ENCODE results near the gene ETS1.

DNA sequence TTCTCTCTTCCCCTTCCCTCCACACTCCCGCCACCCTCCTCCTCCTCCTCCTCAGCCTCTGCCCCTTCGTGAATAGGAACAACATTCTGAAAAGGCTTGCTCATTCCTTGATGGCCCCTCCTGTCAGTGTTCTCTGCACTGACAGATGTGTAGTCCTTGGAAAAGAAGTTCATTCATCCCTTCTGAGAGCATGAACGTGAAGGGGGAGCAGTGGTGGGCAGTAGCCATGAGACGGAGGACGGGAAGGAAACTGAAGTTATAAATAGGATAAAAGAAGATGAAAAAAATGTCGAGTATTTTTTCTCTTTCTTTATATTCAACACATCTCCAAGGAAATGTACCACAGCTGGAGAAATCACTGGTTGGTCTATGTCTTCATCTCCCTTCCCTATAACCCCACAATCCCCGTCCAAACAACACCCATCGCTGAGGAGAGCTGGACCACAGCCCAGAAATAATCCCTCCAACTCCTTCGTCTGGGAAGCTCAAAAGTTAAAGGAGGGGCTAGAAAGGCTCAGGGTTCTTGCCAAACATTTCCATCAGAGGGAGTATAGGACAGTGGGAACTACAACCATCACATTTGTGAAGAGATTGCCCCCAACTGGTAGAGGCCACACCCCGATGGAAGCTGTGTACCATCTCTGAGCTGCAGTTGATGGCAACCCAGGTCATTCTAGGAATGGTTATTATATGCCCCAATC lies 33.5 kb downstream of the ETS1 start:
- no peak for TF ChIP-seq EP300 (IDR thresholded peaks at IDR 0.05; ENCODE audit: borderline replicate concordance)
- 0 out of 2 replicates have a peak, but pooled peaks have one; percentile 12 for TF ChIP-seq RAD21 (IDR thresholded peaks at IDR 0.05; ENCODE audit: low read depth)
- no peak for TF ChIP-seq CEBPB (IDR thresholded peaks at IDR 0.05)
- TF ChIP-seq FOXM1 (IDR thresholded peaks at IDR 0.05; ENCODE audit: borderline replicate concordance, low read depth), result no peak
- TF ChIP-seq CREB1 (IDR thresholded peaks at IDR 0.05; ENCODE audit: low read depth), result no peak
- TF ChIP-seq, protein P1, sequence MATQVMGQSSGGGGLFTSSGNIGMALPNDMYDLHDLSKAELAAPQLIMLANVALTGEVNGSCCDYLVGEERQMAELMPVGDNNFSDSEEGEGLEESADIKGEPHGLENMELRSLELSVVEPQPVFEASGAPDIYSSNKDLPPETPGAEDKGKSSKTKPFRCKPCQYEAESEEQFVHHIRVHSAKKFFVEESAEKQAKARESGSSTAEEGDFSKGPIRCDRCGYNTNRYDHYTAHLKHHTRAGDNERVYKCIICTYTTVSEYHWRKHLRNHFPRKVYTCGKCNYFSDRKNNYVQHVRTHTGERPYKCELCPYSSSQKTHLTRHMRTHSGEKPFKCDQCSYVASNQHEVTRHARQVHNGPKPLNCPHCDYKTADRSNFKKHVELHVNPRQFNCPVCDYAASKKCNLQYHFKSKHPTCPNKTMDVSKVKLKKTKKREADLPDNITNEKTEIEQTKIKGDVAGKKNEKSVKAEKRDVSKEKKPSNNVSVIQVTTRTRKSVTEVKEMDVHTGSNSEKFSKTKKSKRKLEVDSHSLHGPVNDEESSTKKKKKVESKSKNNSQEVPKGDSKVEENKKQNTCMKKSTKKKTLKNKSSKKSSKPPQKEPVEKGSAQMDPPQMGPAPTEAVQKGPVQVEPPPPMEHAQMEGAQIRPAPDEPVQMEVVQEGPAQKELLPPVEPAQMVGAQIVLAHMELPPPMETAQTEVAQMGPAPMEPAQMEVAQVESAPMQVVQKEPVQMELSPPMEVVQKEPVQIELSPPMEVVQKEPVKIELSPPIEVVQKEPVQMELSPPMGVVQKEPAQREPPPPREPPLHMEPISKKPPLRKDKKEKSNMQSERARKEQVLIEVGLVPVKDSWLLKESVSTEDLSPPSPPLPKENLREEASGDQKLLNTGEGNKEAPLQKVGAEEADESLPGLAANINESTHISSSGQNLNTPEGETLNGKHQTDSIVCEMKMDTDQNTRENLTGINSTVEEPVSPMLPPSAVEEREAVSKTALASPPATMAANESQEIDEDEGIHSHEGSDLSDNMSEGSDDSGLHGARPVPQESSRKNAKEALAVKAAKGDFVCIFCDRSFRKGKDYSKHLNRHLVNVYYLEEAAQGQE (IDR thresholded peaks at IDR 0.05; ENCODE audit: low read depth), result no peak
- TF ChIP-seq, protein P2, sequence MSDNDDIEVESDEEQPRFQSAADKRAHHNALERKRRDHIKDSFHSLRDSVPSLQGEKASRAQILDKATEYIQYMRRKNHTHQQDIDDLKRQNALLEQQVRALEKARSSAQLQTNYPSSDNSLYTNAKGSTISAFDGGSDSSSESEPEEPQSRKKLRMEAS (IDR thresholded peaks at IDR 0.05), result no peak
- no peak for TF ChIP-seq TEAD4 (IDR thresholded peaks at IDR 0.05)
- no peak for TF ChIP-seq NFIC (IDR thresholded peaks at IDR 0.05)
- TF ChIP-seq TAF1 (IDR thresholded peaks at IDR 0.05; ENCODE audit: low read depth), result no peak
- TF ChIP-seq TCF12 (IDR thresholded peaks at IDR 0.05; ENCODE audit: low read depth), result no peak

All from Ishikawa (cell line).